ENCODE data around the gene TRAPPC2L.

- TF ChIP-seq, protein P1, sequence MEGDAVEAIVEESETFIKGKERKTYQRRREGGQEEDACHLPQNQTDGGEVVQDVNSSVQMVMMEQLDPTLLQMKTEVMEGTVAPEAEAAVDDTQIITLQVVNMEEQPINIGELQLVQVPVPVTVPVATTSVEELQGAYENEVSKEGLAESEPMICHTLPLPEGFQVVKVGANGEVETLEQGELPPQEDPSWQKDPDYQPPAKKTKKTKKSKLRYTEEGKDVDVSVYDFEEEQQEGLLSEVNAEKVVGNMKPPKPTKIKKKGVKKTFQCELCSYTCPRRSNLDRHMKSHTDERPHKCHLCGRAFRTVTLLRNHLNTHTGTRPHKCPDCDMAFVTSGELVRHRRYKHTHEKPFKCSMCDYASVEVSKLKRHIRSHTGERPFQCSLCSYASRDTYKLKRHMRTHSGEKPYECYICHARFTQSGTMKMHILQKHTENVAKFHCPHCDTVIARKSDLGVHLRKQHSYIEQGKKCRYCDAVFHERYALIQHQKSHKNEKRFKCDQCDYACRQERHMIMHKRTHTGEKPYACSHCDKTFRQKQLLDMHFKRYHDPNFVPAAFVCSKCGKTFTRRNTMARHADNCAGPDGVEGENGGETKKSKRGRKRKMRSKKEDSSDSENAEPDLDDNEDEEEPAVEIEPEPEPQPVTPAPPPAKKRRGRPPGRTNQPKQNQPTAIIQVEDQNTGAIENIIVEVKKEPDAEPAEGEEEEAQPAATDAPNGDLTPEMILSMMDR (IDR thresholded peaks at IDR 0.05; ENCODE audit: insufficient read depth, low read depth, low read length), result no peak
- TF ChIP-seq EZH2 (IDR thresholded peaks at IDR 0.05; ENCODE audit: insufficient read depth, low read length), result no peak
Observed at GRCh38 chr16:88846088-88846487, 10.8 kb upstream of the TRAPPC2L start.
